Heart right ventricle (tissue), 16 donors: Measurements from ENCODE around the gene OR4C6. TPM values are rescaled to one million over a fixed set of nuclear protein-coding genes. Genes with fewer than 3 reads are reported as not detected.

Source experiments
- ATAC-seq, 8 donors: fragments of 200-7000 bp; cut with Tn5 transposase; one replicate each; pipeline ENCODE4 v1.9.1; 2020; ENCODE audit warnings: mild to moderate bottlenecking in 8 of 8, moderate library complexity in 8 of 8, moderate number of reproducible peaks in 1 of 8
- DNase-seq, 2 donors: peaks; one replicate each; pipeline ENCODE4 v3.0.0-alpha.2; 2020
- H3K27ac ChIP-seq, 10 donors: fragments of 200-600 bp; sonication (generic) in 2 of 10; one replicate each; pipeline versions ENCODE4 v1.5.0 to v1.8.0; 2020 to 2022; ENCODE audit warnings: mild to moderate bottlenecking in 3 of 10
- H3K27me3 ChIP-seq, 7 donors: fragments of 200-600 bp; one replicate each; pipeline ENCODE4 v1.8.0; 2021 to 2022; ENCODE audit warnings: mild to moderate bottlenecking in 2 of 7
- H3K36me3 ChIP-seq, 9 donors: fragments of 200-600 bp; sonication (generic) in 1 of 9; one replicate each; pipeline versions ENCODE4 v1.5.0 to v1.8.0; 2020 to 2022; ENCODE audit warnings: mild to moderate bottlenecking in 2 of 9
- H3K4me1 ChIP-seq, 9 donors: fragments of 200-600 bp; sonication (generic) in 1 of 9; one replicate each; pipeline versions ENCODE4 v1.5.0 to v1.8.0; 2020 to 2022; ENCODE audit warnings: mild to moderate bottlenecking in 4 of 9
- H3K4me3 ChIP-seq, 10 donors: fragments of 200-600 bp; sonication (generic) in 2 of 10; one replicate each; pipeline versions ENCODE4 v1.5.0 to v1.8.0; 2020 to 2022; ENCODE audit warnings: mild to moderate bottlenecking in 7 of 10, moderate library complexity in 2 of 10
- H3K9me3 ChIP-seq, 11 donors: fragments of 200-600 bp in 10 of 11; sonication (generic) in 2 of 11; one replicate each; pipeline versions ENCODE4 v1.5.0 to v1.8.0; 2013 to 2022; ENCODE audit warnings: mild to moderate bottlenecking in 2 of 11, control low read depth in 1 of 11, moderate library complexity in 1 of 11
- CTCF ChIP-seq, 9 donors: fragments of 200-600 bp; sonication (generic) in 2 of 9; IDR thresholded peaks; one replicate each; pipeline versions ENCODE4 v1.5.0 to v1.8.0; 2021 to 2022; ENCODE audit warnings: antibody characterized with exemption in 9 of 9, mild to moderate bottlenecking in 5 of 9, moderate library complexity in 1 of 9
- WGBS, 2 donors: extraction: QIAGEN DNeasy Blood & Tissue Kit; methylation state at CpG; one replicate each; pipeline ENCODE4 v1.1.7; 2013; ENCODE audit warnings: inconsistent platforms in 1 of 2; 5-methylcytosine and 5-hydroxymethylcytosine counted together
- intact Hi-C, 10 donors: fragments of 100-400 bp; cut with DNase I; formaldehyde crosslinking; loops; one replicate each; pipeline versions ENCODE4 v1.11.1 to v1.14.2; 2022
- long read RNA-seq, 3 donors: library from polyadenylated mRNA; unstranded; transcript quantifications; one replicate each; pipeline ENCODE4 v2.0.0, GENCODE V29; 2020 to 2021
- polyA plus RNA-seq, 2 donors: library from polyadenylated mRNA; stranded (reverse); fragments of 200-250 nt; gene quantifications; one replicate each; pipeline ENCODE4 v1.2.3, GENCODE V29; 2013
- total RNA-seq, 10 donors: library from RNA; stranded (reverse); fragmentation: NEBNext Ultra II Directional in 3 of 10; extraction: Animal tissue kit (Norgen Biotek cat#: 25700) in 3 of 10; gene quantifications; one replicate each; pipeline versions ENCODE4 v1.2.1 to v1.2.4, GENCODE V29; 2021 to 2023
- donor health status: Arrhythmogenic right ventricular cardiomyopathy.
- donor health status: ischemic (EF 13 %, LVEDD 7.1; RV severe dilation, severe dysfunction).
- donor health status: healthy with polysubstance abuse.
- donor health status: DM: no; HTN: yes; CAD: no.
- donor health status: DM: no; HTN: no; CAD: no.
- donor health status: ischemic (EF 25% LVEDD 6.9; RV normal size, moderate dysfunction).
- donor health status: ischemic (EF 25% LVEDD 5.7; RV mildly dilated, moderate dysfunction).
- donor health status: healthy.
- donor health status: DM: yes; HTN: yes; CAD: no.
- donor health status: Ischemic cardiomyopathy.
- donor health status: ischemic (EF 35%, LVEDD 5.7; RV mildly dilated, moderate dysfunction).
- donor health status: nonischemic (EF 11% LVEDD 7.7; RV severe dilation, severe dysfunction).
- donor health status: DM: yes; HTN: yes; CAD: no.
- donor health status: PGD.
- donor health status: ischemic (EF 29% LVEDD 5.4; RV normal size, mild dysfunction).
- donor health status: nonischemic (EF 23%, LVEDD 6.1; RV moderate dilation, normal function).

The OR4C6 gene
- total RNA-seq (not detected), polyA plus RNA-seq (not detected)
- long read RNA-seq, donor 1 = 0 reads
- long read RNA-seq, donor 2 = 0 reads
- long read RNA-seq, donor 3 = 0 reads

DNA sequence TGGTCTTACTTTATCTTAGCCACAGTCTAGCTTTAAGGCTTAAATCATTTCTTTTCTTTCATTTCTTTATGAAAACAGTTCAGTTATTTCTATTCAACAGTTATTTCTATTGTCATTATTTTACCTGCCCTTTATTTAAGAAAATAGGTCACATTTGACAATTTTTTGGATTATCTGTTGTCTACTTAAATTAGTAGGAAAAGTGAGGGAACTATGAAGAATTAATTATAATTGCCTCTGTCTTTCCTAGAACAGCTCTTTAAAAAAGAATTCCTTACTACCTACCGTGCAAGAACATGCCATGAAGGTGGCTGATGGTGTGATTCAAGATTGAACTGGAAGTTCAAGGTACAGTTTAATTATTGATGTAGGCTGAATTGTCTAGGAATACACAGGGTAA, at the start of gene OR4C6:
Gene OR4C6 (plus strand): TSS at position 301 of the 400 bp plus-strand sequence. CDS start 2,966 bp downstream, outside the sequence.
- no peaks in the 10 kb centered on the region for H3K27me3 ChIP-seq
- no peak within 1 kb of the TSS for H3K27ac ChIP-seq
- 61 to 65% methylated on average over 1 of the region's 1 CpG for WGBS, 2 donors
- DNase-seq (no peak), ATAC-seq (no peak)
- no peak for TF ChIP-seq CTCF (IDR thresholded peaks at IDR 0.05)
- H3K9me3 ChIP-seq = peaks cover 0 to 22% (median 0%) of the 10 kb centered on the region in 11 donors
- intact Hi-C loops = loop anchor here in 1 of 10 donors (10.0 kb wide), 1 partner anchor 57 kb away; the partner anchor contains the start of gene OR4C11
- no peaks in the 10 kb centered on the region for H3K4me1 ChIP-seq
- no peaks in the 10 kb centered on the region for H3K36me3 ChIP-seq
- no peak within 1 kb of the TSS for H3K4me3 ChIP-seq

- intact Hi-C loops = no loop called here
- Histone ChIP-seq H3K4me3 (no peak overlapping the region), H3K9me3 (peaks cover 0 to 59% (median 0%) of the 10 kb centered on the region in 11 donors), H3K27me3 (no peaks in the 10 kb centered on the region), H3K36me3 (no peaks in the 10 kb centered on the region), H3K27ac (no peak overlapping the region), H3K4me1 (no peaks in the 10 kb centered on the region)
- 76 to 92% methylated on average over 1 of the region's 1 CpG for WGBS, 2 donors
- DNase-seq (no peak), ATAC-seq (no peak)
- no peak for TF ChIP-seq CTCF (IDR thresholded peaks at IDR 0.05)
Observed at GRCh38 chr11:55624531-55624930, 37.5 kb upstream of the OR4C6 start.

- Histone ChIP-seq H3K4me1 (no peaks in the 10 kb centered on the region), H3K27ac (no peak within 1 kb of the TSS), H3K27me3 (no peaks in the 10 kb centered on the region), H3K36me3 (no peaks in the 10 kb centered on the region), H3K9me3 (peaks cover 0 to 33% (median 0%) of the 10 kb centered on the region in 11 donors), H3K4me3 (no peak within 1 kb of the TSS)
- TF ChIP-seq CTCF (IDR thresholded peaks at IDR 0.05) = no peak
- intact Hi-C loops = no loop called here
- WGBS, 2 donors = 40% methylated on average over 3 of the region's 3 CpGs
- no peak for DNase-seq
- no peak for ATAC-seq
Observed at GRCh38 chr11:55634813-55635212, 27.2 kb upstream of the OR4C6 start, which contains the start of gene OR4P4. Gene OR4P4 (plus strand): TSS chr11:55635113.

DNA sequence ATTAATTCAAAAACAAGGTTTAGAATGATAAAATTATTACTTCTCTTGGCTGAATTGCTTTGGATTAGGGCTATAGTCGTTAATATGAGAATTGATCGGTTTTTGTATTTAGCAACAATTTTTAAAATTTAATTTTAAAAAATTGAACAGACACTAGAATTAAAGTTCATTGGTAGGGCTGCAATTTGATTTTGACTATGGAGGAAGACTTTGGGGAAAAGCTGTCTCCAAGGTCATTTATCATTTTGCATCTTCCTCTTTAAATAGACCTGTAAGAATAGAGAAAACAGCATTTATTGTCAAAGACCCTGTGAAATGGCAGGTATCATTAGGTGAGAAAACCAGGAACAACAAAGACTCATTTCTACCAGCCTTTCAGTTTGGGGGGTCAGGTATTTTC, 14.0 kb upstream of the OR4C6 start, which contains the start of gene OR4S2:
Gene OR4S2 (plus strand): TSS at position 301 of the 400 bp plus-strand sequence. CDS start 2,577 bp downstream, outside the sequence.
- DNase-seq (no peak), ATAC-seq (no peak)
- 61 to 74% methylated on average over 2 of the region's 2 CpGs for WGBS, 2 donors
- Histone ChIP-seq H3K4me1 (no peaks in the 10 kb centered on the region), H3K4me3 (no peak within 1 kb of the TSS), H3K27ac (no peak within 1 kb of the TSS), H3K27me3 (no peaks in the 10 kb centered on the region), H3K9me3 (peaks cover 0 to 13% (median 0%) of the 10 kb centered on the region in 11 donors), H3K36me3 (no peaks in the 10 kb centered on the region)
- intact Hi-C loops = no loop called here
- no peak for TF ChIP-seq CTCF (IDR thresholded peaks at IDR 0.05)
